GM19193 (cell line): ENCODE data around the gene IGSF21.

Experiments
- POLR2A ChIP-seq: IDR thresholded peaks from 4 replicates; pipeline ENCODE4 v1.6.1; 2011; ENCODE audit not compliant: insufficient read depth, insufficient read length; ENCODE audit errors: extremely low read depth

Gene IGSF21

GRCh38 chr1:18109058-18109755, 1.6 kb downstream of the IGSF21 start:
- TF ChIP-seq POLR2A, result no peak

GRCh38 chr1:18109756-18110597, 2.4 kb downstream of the IGSF21 start:
- TF ChIP-seq POLR2A, result no peak

GRCh38 chr1:18110598-18110939, 3.0 kb downstream of the IGSF21 start:
- no peak for TF ChIP-seq POLR2A

- TF ChIP-seq POLR2A, result no peak
These were observed 3.4 kb downstream of the IGSF21 start for GRCh38 chr1:18110968-18111367.

GRCh38 chr1:18111605-18112297, 4.2 kb downstream of the IGSF21 start:
- TF ChIP-seq POLR2A, result no peak

- no peak for TF ChIP-seq POLR2A
These were observed 5.0 kb downstream of the IGSF21 start for GRCh38 chr1:18112611-18113010.

- TF ChIP-seq POLR2A, result no peak
These were observed 7.3 kb downstream of the IGSF21 start for GRCh38 chr1:18114726-18115410.

- no peak for TF ChIP-seq POLR2A
These were observed 9.2 kb downstream of the IGSF21 start for GRCh38 chr1:18116777-18117176.

GRCh38 chr1:18118078-18118477, 10.5 kb downstream of the IGSF21 start:
- TF ChIP-seq POLR2A, result no peak

- TF ChIP-seq POLR2A, result no peak
These were observed 10.9 kb downstream of the IGSF21 start for GRCh38 chr1:18118491-18118890.

GRCh38 chr1:18119289-18119688, 11.7 kb downstream of the IGSF21 start:
- no peak for TF ChIP-seq POLR2A

- TF ChIP-seq POLR2A, result no peak
These were observed 12.3 kb downstream of the IGSF21 start for GRCh38 chr1:18119771-18120377.

GRCh38 chr1:18120638-18121037, 13.0 kb downstream of the IGSF21 start:
- TF ChIP-seq POLR2A, result no peak

- no peak for TF ChIP-seq POLR2A
These were observed 13.6 kb downstream of the IGSF21 start for GRCh38 chr1:18121072-18121820.
